ENCODE results near the gene ZC3H10. TPM values are rescaled to one million over a fixed set of nuclear protein-coding genes. Genes with fewer than 3 reads are reported as not detected.
A peak's percentile ranks its signal among the peaks of the same experiment; 100 is the strongest.

The ZC3H10 gene
- total RNA-seq, 1 experiment from 2014 or later = 5.6 TPM

DNA sequence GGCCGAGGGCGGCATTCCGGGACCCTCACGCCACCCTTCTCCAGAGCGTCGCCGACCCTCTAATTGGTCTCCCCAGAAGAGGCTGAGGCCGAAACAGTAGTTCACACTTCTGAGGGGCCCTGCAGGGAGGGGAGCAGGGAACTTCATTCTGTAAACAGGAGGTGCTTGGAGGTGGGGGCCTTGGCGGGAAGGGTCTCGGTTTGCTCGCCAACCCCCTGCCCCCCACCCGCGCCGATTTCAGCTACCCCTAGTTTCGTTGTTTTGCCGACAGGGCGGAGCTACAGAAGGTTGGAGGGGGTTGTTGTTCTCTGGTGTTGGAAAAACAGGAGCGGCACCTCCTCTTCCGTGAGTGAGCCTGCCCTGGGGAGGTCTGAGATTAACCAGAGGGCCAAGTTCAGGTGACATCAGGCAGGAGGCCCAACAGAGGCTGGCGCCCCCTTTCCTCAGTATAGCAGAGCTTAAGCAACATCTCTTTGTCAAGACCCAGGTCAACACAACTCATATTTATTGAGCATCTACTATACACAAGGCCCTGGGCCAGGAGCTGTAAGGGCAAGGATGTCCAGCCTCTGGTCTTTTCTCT, 37.4 kb upstream of the ZC3H10 start:
- H3K4me2 ChIP-seq (ENCODE audit: low read length) = peak overlapping the region; percentile 93
- H3K9ac ChIP-seq (ENCODE audit: low read length) = peak overlapping the region; percentile 76
- ChIA-PET CTCF (interaction anchor here (0.6 kb wide), 2 partner anchors 251 to 607 kb away, joined by 3 to 12 read pairs; no protein-coding TSS in a partner anchor), POLR2A (ENCODE audit: unreplicated experiment) (interaction anchor here (0.6 kb wide), 2 partner anchors 38 to 352 kb away, joined by 3 to 8 read pairs; partner anchors contain the start of gene ZC3H10)
- no peaks in the 10 kb centered on the region for H3F3A ChIP-seq (ENCODE audit: low read length, unreplicated experiment)
- no peaks in the 10 kb centered on the region for H3K9me2 ChIP-seq (replicated peaks; ENCODE audit: low read length)
- peak overlapping the region; percentile 82 for H3K27ac ChIP-seq (ENCODE audit: low read length)
- no peaks in the 10 kb centered on the region for H3K9me3 ChIP-seq (ENCODE audit: low read length)
- intact Hi-C loops (cut with micrococcal nuclease) = no loop called here
- TF ChIP-seq, protein P1, sequence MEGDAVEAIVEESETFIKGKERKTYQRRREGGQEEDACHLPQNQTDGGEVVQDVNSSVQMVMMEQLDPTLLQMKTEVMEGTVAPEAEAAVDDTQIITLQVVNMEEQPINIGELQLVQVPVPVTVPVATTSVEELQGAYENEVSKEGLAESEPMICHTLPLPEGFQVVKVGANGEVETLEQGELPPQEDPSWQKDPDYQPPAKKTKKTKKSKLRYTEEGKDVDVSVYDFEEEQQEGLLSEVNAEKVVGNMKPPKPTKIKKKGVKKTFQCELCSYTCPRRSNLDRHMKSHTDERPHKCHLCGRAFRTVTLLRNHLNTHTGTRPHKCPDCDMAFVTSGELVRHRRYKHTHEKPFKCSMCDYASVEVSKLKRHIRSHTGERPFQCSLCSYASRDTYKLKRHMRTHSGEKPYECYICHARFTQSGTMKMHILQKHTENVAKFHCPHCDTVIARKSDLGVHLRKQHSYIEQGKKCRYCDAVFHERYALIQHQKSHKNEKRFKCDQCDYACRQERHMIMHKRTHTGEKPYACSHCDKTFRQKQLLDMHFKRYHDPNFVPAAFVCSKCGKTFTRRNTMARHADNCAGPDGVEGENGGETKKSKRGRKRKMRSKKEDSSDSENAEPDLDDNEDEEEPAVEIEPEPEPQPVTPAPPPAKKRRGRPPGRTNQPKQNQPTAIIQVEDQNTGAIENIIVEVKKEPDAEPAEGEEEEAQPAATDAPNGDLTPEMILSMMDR (conservative IDR thresholded peaks at IDR 0.05; ENCODE audit: low read depth, low read length) = peak; percentile 35; the same call in 1 of the 2 replicates
- no peak for TF ChIP-seq EZH2phosphoT487 (IDR thresholded peaks at IDR 0.05; ENCODE audit: borderline replicate concordance, low read length)
- H2AFZ ChIP-seq (ENCODE audit: low read length) = peak overlapping the region; percentile 93
- DNase-seq = peak; percentile 42
- H3K4me3 ChIP-seq (ENCODE audit: low read length) = peak overlapping the region; percentile 86
- H3K27me3 ChIP-seq (ENCODE audit: low read length) = no peaks in the 10 kb centered on the region
- H3K79me2 ChIP-seq (ENCODE audit: low read length) = peaks cover 30% of the 10 kb centered on the region
- no peaks in the 10 kb centered on the region for H4K20me1 ChIP-seq (ENCODE audit: low read length)
- no peaks in the 10 kb centered on the region for H3K36me3 ChIP-seq (ENCODE audit: low read depth, low read length)
- no peak for ATAC-seq
- H3K4me1 ChIP-seq (ENCODE audit: insufficient read depth, low read length) = peaks cover 19% of the 10 kb centered on the region
- BruUV-seq (replicated peaks) = TSS peak; percentile 32

DNA sequence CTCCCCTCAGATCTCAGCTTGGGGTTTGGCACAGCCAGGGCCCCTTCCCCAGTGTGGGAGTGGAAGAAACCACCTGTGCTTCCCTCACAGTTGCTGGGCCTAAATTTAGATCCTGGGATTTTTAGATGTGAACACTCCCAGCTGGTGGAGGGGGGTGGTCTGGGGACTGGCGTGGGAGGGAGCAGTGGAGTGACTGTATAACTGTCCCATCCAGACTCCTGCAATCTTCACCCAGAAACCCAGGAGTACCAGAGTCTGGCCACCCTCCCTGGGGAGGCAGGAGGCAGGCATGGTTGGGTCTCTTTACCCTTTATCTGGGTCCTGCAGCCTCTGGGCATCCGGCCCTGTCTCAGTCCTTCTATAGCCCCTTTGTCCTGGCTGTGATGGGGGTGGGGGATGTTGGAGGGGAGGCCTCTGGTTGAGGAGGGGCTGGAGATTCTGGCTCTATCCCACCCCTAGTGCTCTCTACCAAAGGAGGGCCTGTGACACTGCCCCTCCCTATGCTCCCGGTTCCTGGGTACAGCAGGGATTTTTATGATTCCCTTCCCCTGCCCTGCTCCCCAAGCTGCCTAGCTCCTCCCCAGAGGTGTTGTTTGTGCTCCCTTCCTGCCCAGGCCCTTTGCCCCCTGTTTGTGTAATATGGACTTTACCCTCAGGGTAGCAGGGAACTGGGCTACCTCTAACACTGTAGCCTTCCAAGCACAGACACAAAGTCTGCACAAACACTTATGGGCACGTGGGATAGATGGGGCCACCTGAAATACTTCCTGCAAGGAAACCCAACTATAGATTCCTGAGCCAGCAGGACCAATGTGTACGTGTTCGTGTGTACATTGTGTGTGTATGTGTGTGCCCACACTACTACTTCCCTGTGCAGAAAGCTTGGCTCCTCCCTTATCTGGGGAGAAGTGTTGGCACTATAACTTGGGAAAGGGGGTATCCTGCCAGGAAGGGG, 36.4 kb upstream of the ZC3H10 start:
- H2AFZ ChIP-seq (ENCODE audit: low read length) = no peak overlapping the region
- H3K4me2 ChIP-seq (ENCODE audit: low read length) = peak overlapping the region; percentile 93
- H3K27ac ChIP-seq (ENCODE audit: low read length) = no peak overlapping the region
- no peaks in the 10 kb centered on the region for H3K9me2 ChIP-seq (replicated peaks; ENCODE audit: low read length)
- DNase-seq = no peak
- ChIA-PET POLR2A (ENCODE audit: unreplicated experiment) (interaction anchor here (0.6 kb wide), 1 partner anchor 37 kb away, joined by 3 read pairs; the partner anchor contains the start of gene ZC3H10), CTCF (no interaction called here)
- no peaks in the 10 kb centered on the region for H4K20me1 ChIP-seq (ENCODE audit: low read length)
- peaks cover 30% of the 10 kb centered on the region for H3K79me2 ChIP-seq (ENCODE audit: low read length)
- H3K9me3 ChIP-seq (ENCODE audit: low read length) = no peaks in the 10 kb centered on the region
- intact Hi-C loops (cut with micrococcal nuclease) = no loop called here
- TF ChIP-seq EZH2phosphoT487 (IDR thresholded peaks at IDR 0.05; ENCODE audit: borderline replicate concordance, low read length) (no peak), EZH2 (IDR thresholded peaks at IDR 0.05; ENCODE audit: low read length, unreplicated experiment) (no peak)
- TF ChIP-seq, protein P1 (conservative IDR thresholded peaks at IDR 0.05; ENCODE audit: low read depth, low read length) = no peak
- no TSS peak for BruUV-seq (replicated peaks)
- H3K36me3 ChIP-seq (ENCODE audit: low read depth, low read length) = no peaks in the 10 kb centered on the region
- no peaks in the 10 kb centered on the region for H3F3A ChIP-seq (ENCODE audit: low read length, unreplicated experiment)
- H3K27me3 ChIP-seq (ENCODE audit: low read length) = no peaks in the 10 kb centered on the region
- H3K4me1 ChIP-seq (ENCODE audit: insufficient read depth, low read length) = peaks cover 29% of the 10 kb centered on the region
- ATAC-seq = no peak
- peak overlapping the region; percentile 86 for H3K4me3 ChIP-seq (ENCODE audit: low read length)
- peak overlapping the region; percentile 76; the same call in 1 of the 2 replicates for H3K9ac ChIP-seq (ENCODE audit: low read length)
